GM19023 (cell line): ENCODE measurements around the gene IRX2.

Experiments
- ATAC-seq: cut with Tn5 transposase; IDR thresholded peaks from one replicate; pipeline ENCODE4 v1.9.1; 2021; ENCODE audit warnings: mild to moderate bottlenecking, moderate library complexity; ENCODE audit not compliant: unreplicated experiment

The IRX2 gene

DNA sequence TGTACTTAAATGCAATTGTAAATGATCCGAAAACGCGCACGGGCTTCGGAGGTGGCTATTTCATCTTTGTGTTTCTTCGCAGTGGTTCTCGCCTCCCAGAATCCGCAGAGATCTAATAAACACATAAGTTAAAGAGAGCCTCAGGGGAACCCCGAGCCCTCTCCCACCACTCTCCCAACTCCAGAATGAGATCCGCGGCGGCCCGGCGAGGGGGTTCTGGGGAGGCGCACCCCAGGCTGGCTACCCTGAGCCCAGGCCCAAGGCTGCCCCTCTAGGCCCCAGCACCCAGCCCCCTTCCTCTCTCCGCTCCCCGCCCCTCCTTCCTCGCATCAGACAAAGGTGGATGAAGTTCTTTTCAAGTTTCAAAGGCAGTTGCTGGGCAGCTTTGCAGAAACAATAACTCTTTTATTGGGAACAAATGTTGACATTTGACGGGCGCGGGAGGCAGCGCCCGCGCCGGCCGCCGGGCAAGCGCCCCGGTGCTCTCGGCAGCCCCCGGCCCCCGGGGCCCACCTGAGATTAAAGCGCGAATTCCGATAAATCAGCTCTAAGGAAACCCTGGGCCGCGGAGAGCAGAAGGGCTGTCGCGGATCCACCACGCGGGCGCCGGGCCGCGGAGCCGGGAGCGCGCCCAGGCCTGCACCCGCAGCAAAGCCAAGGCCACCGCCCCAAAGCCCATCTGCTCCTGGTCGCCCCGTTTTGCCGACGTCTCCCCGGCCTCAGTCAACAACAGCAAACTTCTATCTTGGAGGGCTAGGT, 8.4 kb downstream of the IRX2 start:
- ATAC-seq = no peak

DNA sequence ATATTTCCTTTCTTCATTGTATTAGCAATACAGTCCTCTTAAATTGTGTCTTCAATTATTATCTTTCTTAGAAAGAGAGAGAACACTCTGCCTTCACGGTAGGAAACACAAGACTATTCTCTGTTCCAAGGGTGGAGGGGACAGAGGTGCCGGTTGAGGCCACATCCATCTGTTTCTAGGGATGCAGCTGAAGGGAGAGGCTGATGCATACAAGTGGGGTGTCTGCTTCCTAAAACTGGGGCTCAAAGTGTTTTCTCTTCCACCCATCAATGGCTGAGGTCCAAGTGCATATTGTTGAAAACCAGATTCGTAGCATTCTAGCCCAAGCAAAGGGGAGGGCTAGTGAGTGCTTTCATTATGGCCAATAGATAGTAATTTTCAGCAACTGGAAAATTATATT, 9.5 kb downstream of the IRX2 start:
- ATAC-seq = no peak

GRCh38 chr5:2740876-2741555, 10.5 kb downstream of the IRX2 start:
- no peak for ATAC-seq

- ATAC-seq = no peak
Measured at GRCh38 chr5:2740051-2740875, 11.2 kb downstream of the IRX2 start.

DNA sequence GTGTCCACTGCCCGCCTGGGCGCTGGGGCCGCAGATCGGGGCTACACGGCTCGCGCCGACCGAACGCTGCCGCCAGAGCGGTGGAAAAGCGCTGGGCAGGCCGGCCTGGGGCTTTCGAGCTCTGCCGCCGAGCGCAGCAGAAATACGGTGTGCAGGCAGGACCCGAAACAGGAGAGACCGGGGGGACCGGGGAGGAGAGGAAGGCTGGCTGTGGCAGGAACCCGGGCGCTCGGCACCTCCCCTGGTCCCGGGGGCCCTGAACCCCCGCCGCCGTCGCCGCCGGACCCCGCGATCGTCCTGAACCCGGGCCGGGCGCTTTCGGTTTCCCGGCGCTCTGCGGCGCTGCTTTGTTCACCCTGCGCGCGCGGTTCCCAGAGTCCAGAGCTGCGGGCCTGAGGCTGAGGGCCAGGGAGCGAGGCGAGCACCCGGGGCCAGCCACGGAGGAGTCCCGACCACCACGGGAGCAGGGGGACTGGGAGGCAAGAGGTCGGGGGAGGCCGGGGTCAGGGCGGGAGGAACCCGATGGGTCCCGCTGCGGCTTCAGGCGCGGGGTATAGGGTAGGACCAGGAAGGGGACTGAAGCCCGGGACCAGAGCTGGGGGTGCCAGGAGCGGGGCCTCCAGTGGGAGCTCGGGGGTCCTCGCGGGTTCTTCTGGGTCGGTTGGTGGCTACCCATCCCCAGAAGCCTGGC, 12.0 kb downstream of the IRX2 start:
- no peak for ATAC-seq

DNA sequence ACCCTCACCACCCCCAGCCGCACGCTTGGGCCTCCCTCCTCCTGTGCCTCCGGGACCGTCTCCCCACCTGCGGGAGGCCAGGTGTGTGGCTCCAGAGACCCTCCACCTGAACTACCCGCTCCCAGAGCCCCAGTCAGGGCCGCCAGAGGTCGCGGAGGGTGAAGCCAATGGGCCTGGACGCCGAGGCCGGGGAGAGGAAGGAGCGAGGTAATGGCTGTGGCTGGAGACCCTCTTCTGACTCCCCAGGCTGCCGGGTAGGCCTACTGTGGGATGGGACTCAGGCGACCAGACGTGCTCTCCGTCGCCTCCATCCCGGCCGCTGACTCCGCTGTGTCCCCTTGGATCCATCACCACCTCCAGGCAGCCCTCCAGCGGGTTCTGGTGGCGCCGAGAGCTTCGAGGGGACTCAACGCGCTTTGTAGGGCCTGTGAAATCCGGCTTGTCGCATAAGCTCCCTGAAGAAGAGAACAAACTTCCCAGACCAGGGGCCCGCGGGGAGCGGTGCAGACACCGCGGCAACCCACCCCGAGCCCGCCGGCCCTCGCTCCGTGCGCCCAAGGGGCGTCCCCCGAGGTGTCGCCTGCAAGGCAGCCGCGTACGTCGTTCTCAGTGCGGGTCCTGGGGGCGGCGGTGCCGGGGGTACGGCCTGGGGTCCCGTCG, 12.6 kb downstream of the IRX2 start:
- ATAC-seq = no peak

DNA sequence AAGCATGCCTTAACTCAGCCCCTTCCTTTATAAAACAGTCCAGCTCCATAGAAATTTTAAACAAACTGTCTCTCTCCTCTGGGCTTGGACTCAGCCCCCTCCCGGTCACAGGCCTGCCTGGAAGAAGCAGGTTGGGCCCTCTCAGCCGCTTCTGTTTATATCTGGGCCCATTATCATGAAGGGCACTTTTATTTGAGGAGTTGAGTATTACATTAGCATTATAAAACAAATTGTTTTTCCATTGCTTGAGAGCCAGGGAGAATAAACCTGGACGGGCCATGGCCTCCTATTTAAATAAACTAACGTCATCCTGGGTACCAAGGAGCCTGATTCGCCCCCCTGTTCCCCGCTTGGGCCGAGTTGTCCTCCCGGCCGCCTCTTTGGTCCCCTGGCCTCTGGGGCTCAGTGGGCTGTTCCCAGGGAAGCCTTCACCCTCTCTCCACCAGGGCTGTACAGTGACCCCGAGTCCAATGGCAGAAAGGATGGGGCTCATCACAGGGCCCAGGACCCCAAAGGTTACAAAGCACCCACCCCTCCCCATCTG, 13.2 kb downstream of the IRX2 start:
- ATAC-seq = no peak

GRCh38 chr5:2737273-2738155, 14.0 kb downstream of the IRX2 start:
- ATAC-seq = no peak

DNA sequence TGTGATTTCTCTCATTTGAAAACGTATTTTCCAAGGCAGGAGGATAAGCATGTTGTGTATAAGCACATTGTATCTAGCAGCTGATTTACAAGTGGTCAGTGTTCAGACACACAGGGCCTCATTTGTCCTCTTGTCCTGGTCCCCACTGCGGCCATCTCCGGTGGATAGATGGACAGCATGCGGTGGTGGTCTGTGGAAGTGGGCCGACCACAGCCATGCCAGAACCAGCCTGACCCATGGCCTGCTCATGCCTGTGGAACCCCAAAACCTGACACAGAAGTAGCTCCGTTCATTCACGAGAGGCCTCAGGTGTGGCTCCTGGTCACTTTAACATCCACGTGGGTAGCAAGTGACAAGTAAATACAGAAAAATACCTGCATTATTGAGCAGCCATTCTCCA, 14.6 kb downstream of the IRX2 start:
- no peak for ATAC-seq

DNA sequence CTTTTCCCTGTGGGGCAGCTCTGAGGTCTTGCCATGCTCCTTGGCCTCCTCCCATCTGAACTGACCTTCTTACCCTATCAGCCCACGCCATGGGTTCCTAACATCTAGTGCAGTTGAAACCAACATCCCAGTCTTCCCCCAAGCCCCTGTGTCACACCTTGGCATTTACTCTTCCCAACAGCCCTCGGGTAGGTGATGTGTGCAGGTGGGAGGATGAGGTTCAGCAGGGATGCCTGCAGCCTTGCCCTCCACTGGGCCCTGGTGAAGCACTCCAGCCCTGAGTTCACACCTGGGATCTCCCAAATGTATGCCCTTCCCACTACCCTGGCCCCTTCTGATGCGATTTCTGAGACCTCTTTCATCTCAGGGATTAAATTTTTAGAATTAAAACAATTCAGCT, 15.5 kb downstream of the IRX2 start:
- ATAC-seq = no peak

GRCh38 chr5:2732850-2733249, 18.6 kb downstream of the IRX2 start:
- ATAC-seq = no peak

DNA sequence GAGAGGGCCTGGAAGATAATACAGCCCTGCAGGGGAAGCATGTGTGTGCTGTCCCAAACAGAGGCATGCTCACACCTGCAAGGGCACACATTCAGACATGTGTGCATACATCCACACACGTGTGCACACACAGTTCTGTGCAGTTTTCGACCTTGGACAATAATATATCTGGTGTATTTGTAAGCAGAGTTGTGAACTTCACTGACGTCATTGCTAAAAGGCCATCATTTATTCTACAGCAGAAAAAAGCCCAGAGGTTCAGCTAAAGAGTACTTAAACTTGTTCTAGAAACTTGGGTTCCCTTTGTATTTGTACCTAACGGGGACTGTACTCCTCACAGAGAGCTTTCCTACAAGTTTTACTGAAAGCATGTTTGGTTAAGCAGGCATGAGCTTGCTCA, 19.5 kb downstream of the IRX2 start:
- no peak for ATAC-seq

- ATAC-seq = no peak
Measured at GRCh38 chr5:2729189-2729588, 22.3 kb downstream of the IRX2 start.

- ATAC-seq = no peak
Measured at GRCh38 chr5:2727550-2727949, 23.9 kb downstream of the IRX2 start.

GRCh38 chr5:2725980-2726765, 25.3 kb downstream of the IRX2 start:
- no peak for ATAC-seq

- no peak for ATAC-seq
Measured at GRCh38 chr5:2724831-2725230, 26.6 kb downstream of the IRX2 start.

GRCh38 chr5:2724031-2724581, 27.4 kb downstream of the IRX2 start:
- no peak for ATAC-seq

- ATAC-seq = no peak
Measured at GRCh38 chr5:2722901-2723300, 28.6 kb downstream of the IRX2 start.
